BLaER1 (cell line): ENCODE data around the gene TSC2.

Experiments used
- H3K27ac ChIP-seq: shearing (Covaris generic); formaldehyde crosslinking; 2 replicates; pipeline ENCODE4 v1.8.1; 2022
- H3K27me3 ChIP-seq: shearing (Covaris generic); formaldehyde crosslinking; 2 replicates; pipeline ENCODE4 v1.8.1; 2022
- H3K36me3 ChIP-seq: shearing (Covaris generic); formaldehyde crosslinking; 2 replicates; pipeline ENCODE4 v1.8.1; 2022
- H3K4me1 ChIP-seq: shearing (Covaris generic); formaldehyde crosslinking; 2 replicates; pipeline ENCODE4 v1.8.1; 2022
- H3K4me2 ChIP-seq: shearing (Covaris generic); formaldehyde crosslinking; 2 replicates; pipeline ENCODE4 v1.8.1; 2022
- H3K4me3 ChIP-seq: shearing (Covaris generic); formaldehyde crosslinking; 2 replicates; pipeline ENCODE4 v1.8.1; 2022
- H3K9ac ChIP-seq: shearing (Covaris generic); formaldehyde crosslinking; 2 replicates; pipeline ENCODE4 v1.8.1; 2022
- H3K9me3 ChIP-seq: shearing (Covaris generic); formaldehyde crosslinking; 2 replicates; pipeline ENCODE4 v1.8.1; 2022
- H4K20me1 ChIP-seq: shearing (Covaris generic); formaldehyde crosslinking; 2 replicates; pipeline ENCODE4 v1.8.1; 2022
- Cebpa-rat ChIP-seq: shearing (Covaris generic); IDR thresholded peaks from 2 replicates; pipeline ENCODE4 v1.8.1; 2022

Gene TSC2

GRCh38 chr16:2088759-2089358, 41.1 kb downstream of the TSC2 start:
- H3K27ac ChIP-seq, result peak overlapping the region; percentile 44; the same call in 1 of the 2 replicates
- H3K9me3 ChIP-seq, result no peaks in the 10 kb centered on the region

GRCh38 chr16:2089706-2090480, 42.1 kb downstream of the TSC2 start:
- Histone ChIP-seq H3K4me2 (no peak overlapping the region), H3K9ac (no peak overlapping the region), H3K27me3 (no peaks in the 10 kb centered on the region), H3K4me3 (no peak overlapping the region), H3K36me3 (peaks cover 97% of the 10 kb centered on the region), H3K4me1 (peaks cover 46% of the 10 kb centered on the region), H3K9me3 (no peaks in the 10 kb centered on the region), H4K20me1 (peaks cover 55% of the 10 kb centered on the region), H3K27ac (peak overlapping the region; percentile 44; the same call in 1 of the 2 replicates)
- TF ChIP-seq Cebpa-rat, result no peak

More at GRCh38 chr16:2088759-2089358, 41.1 kb downstream of the TSC2 start:
- no peak for TF ChIP-seq Cebpa-rat
- Histone ChIP-seq H3K4me3 (no peak overlapping the region), H4K20me1 (peaks cover 58% of the 10 kb centered on the region), H3K4me1 (peaks cover 56% of the 10 kb centered on the region), H3K27me3 (no peaks in the 10 kb centered on the region), H3K36me3 (peaks cover 94% of the 10 kb centered on the region), H3K4me2 (no peak overlapping the region), H3K9ac (peak overlapping the region; percentile 38)

- no peak overlapping the region for H3K9ac ChIP-seq
- H3K4me1 ChIP-seq, result peaks cover 40% of the 10 kb centered on the region
- no peaks in the 10 kb centered on the region for H3K27me3 ChIP-seq
- H3K4me3 ChIP-seq, result no peak overlapping the region
- H3K36me3 ChIP-seq, result peaks cover 97% of the 10 kb centered on the region
- no peak overlapping the region for H3K27ac ChIP-seq
- peaks cover 60% of the 10 kb centered on the region for H4K20me1 ChIP-seq
- no peak for TF ChIP-seq Cebpa-rat
- no peak overlapping the region for H3K4me2 ChIP-seq
- H3K9me3 ChIP-seq, result no peaks in the 10 kb centered on the region
Observed at GRCh38 chr16:2090481-2090776, 42.6 kb downstream of the TSC2 start.

- H3K9ac ChIP-seq, result no peak overlapping the region
- no peak overlapping the region for H3K4me3 ChIP-seq
- no peaks in the 10 kb centered on the region for H3K27me3 ChIP-seq
- H3K36me3 ChIP-seq, result peaks cover 97% of the 10 kb centered on the region
- H3K4me1 ChIP-seq, result peaks cover 35% of the 10 kb centered on the region
- H3K4me2 ChIP-seq, result no peak overlapping the region
- H4K20me1 ChIP-seq, result peaks cover 65% of the 10 kb centered on the region
- H3K9me3 ChIP-seq, result no peaks in the 10 kb centered on the region
- H3K27ac ChIP-seq, result no peak overlapping the region
- no peak for TF ChIP-seq Cebpa-rat
Observed at GRCh38 chr16:2090777-2091546, 43.2 kb downstream of the TSC2 start.

- Histone ChIP-seq H3K4me1 (peaks cover 28% of the 10 kb centered on the region), H3K4me3 (no peak overlapping the region), H3K27ac (no peak overlapping the region), H4K20me1 (peaks cover 63% of the 10 kb centered on the region), H3K4me2 (no peak overlapping the region), H3K9me3 (no peaks in the 10 kb centered on the region), H3K27me3 (no peaks in the 10 kb centered on the region), H3K9ac (no peak overlapping the region), H3K36me3 (peaks cover 97% of the 10 kb centered on the region)
- no peak for TF ChIP-seq Cebpa-rat
Observed at GRCh38 chr16:2091547-2092255, 43.9 kb downstream of the TSC2 start.

- Histone ChIP-seq H4K20me1 (peaks cover 57% of the 10 kb centered on the region), H3K9me3 (no peaks in the 10 kb centered on the region), H3K36me3 (peaks cover 98% of the 10 kb centered on the region), H3K4me1 (peaks cover 25% of the 10 kb centered on the region), H3K27me3 (no peaks in the 10 kb centered on the region), H3K27ac (no peak overlapping the region), H3K4me3 (no peak overlapping the region), H3K9ac (no peak overlapping the region), H3K4me2 (no peak overlapping the region)
- TF ChIP-seq Cebpa-rat, result no peak
Observed at GRCh38 chr16:2092256-2092620, 44.5 kb downstream of the TSC2 start.

- Histone ChIP-seq H3K36me3 (peaks cover 98% of the 10 kb centered on the region), H3K4me2 (no peak overlapping the region)
Observed at GRCh38 chr16:2092866-2093265, 45.1 kb downstream of the TSC2 start.

GRCh38 chr16:2093793-2094192, 46.0 kb downstream of the TSC2 start:
- Histone ChIP-seq H3K27me3 (no peaks in the 10 kb centered on the region), H3K4me2 (no peak overlapping the region), H3K27ac (no peak overlapping the region), H3K36me3 (peaks cover 90% of the 10 kb centered on the region), H3K4me1 (peaks cover 10% of the 10 kb centered on the region; the same call in 1 of the 2 replicates), H3K4me3 (no peak overlapping the region), H3K9ac (no peak overlapping the region), H4K20me1 (peaks cover 42% of the 10 kb centered on the region), H3K9me3 (no peaks in the 10 kb centered on the region)
- no peak for TF ChIP-seq Cebpa-rat

More at GRCh38 chr16:2092866-2093265, 45.1 kb downstream of the TSC2 start:
- Histone ChIP-seq H3K4me1 (peaks cover 20% of the 10 kb centered on the region), H3K9ac (no peak overlapping the region), H3K4me3 (no peak overlapping the region), H4K20me1 (peaks cover 51% of the 10 kb centered on the region), H3K9me3 (no peaks in the 10 kb centered on the region), H3K27ac (no peak overlapping the region), H3K27me3 (no peaks in the 10 kb centered on the region)
- TF ChIP-seq Cebpa-rat, result no peak

GRCh38 chr16:2095315-2095853, 47.6 kb downstream of the TSC2 start:
- no peak overlapping the region for H3K27ac ChIP-seq
- H3K4me2 ChIP-seq, result no peak overlapping the region
- no peaks in the 10 kb centered on the region for H3K27me3 ChIP-seq
- H3K4me1 ChIP-seq, result 0 out of 2 replicates have a peak, but pooled peaks cover 4% of the 10 kb centered on the region
- peaks cover 90% of the 10 kb centered on the region for H3K36me3 ChIP-seq
- peaks cover 26% of the 10 kb centered on the region; the same call in 1 of the 2 replicates for H4K20me1 ChIP-seq
- no peaks in the 10 kb centered on the region for H3K9me3 ChIP-seq
- no peak overlapping the region for H3K4me3 ChIP-seq
- TF ChIP-seq Cebpa-rat, result no peak
- no peak overlapping the region for H3K9ac ChIP-seq
